HEK293 (cell line): Measurements from ENCODE around the gene RSRC1.

Source experiments
- TCF7L2 ChIP-seq: IDR thresholded peaks from 2 replicates; pipeline ENCODE4 v1.6.1; 2011; ENCODE audit warnings: low read depth, mild to moderate bottlenecking, inconsistent platforms, low read length, moderate library complexity, borderline replicate concordance
- ZNF121 ChIP-seq: fragments of 450-650 bp; formaldehyde crosslinking; IDR thresholded peaks from 2 replicates; pipeline ENCODE4 v1.5.1; 2016; ENCODE audit warnings: missing biosample characterization, missing genetic modification characterization
- ZNF423 ChIP-seq: fragments of 450-650 bp; formaldehyde crosslinking; IDR thresholded peaks from 2 replicates; pipeline ENCODE4 v1.5.1; 2016; ENCODE audit warnings: missing biosample characterization, missing genetic modification characterization
- ZNF792 ChIP-seq: fragments of 450-650 bp; formaldehyde crosslinking; IDR thresholded peaks from 2 replicates; pipeline ENCODE4 v1.5.1; 2016; ENCODE audit warnings: missing biosample characterization, missing genetic modification characterization
- TF ChIP-seq, protein P1 (sequence below): fragments of 450-650 bp; formaldehyde crosslinking; IDR thresholded peaks from 2 replicates; pipeline ENCODE4 v1.5.1; 2016; ENCODE audit warnings: missing biosample characterization, missing genetic modification characterization
- TF ChIP-seq, protein P2 (sequence below): fragments of 450-650 bp; formaldehyde crosslinking; conservative IDR thresholded peaks from 2 replicates; pipeline ENCODE4 v1.5.1; 2016; ENCODE audit warnings: low read depth, missing biosample characterization, missing genetic modification characterization
- TF ChIP-seq, protein P3 (sequence below): fragments of 450-650 bp; formaldehyde crosslinking; IDR thresholded peaks from 2 replicates; pipeline ENCODE4 v1.5.1; 2016; ENCODE audit warnings: missing biosample characterization, missing genetic modification characterization

DNA sequence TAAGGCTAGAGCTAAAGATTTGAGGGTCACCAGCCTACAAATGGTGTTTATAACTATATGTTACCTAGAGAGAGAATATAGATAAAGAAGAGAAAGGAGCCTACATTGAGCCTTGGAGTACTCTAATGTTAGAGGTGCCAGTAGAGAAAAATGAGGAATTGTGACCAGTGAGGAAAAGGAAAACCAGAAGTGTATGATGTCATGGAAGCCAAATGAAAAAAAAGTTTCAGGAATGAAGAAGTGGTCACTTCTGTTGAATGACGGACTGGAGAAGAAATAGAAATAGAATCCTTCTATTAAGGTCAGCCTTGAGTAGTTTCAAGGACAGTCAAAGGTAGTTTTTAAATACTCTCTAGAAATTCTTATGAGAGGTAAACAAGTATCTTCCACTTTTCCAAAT, 409.9 kb downstream of the RSRC1 start:
- TF ChIP-seq, protein P1, sequence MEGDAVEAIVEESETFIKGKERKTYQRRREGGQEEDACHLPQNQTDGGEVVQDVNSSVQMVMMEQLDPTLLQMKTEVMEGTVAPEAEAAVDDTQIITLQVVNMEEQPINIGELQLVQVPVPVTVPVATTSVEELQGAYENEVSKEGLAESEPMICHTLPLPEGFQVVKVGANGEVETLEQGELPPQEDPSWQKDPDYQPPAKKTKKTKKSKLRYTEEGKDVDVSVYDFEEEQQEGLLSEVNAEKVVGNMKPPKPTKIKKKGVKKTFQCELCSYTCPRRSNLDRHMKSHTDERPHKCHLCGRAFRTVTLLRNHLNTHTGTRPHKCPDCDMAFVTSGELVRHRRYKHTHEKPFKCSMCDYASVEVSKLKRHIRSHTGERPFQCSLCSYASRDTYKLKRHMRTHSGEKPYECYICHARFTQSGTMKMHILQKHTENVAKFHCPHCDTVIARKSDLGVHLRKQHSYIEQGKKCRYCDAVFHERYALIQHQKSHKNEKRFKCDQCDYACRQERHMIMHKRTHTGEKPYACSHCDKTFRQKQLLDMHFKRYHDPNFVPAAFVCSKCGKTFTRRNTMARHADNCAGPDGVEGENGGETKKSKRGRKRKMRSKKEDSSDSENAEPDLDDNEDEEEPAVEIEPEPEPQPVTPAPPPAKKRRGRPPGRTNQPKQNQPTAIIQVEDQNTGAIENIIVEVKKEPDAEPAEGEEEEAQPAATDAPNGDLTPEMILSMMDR (tag by site-specific recombination): no peak
- TF ChIP-seq ZNF423 (tag by site-specific recombination): no peak
- TF ChIP-seq, protein P2, sequence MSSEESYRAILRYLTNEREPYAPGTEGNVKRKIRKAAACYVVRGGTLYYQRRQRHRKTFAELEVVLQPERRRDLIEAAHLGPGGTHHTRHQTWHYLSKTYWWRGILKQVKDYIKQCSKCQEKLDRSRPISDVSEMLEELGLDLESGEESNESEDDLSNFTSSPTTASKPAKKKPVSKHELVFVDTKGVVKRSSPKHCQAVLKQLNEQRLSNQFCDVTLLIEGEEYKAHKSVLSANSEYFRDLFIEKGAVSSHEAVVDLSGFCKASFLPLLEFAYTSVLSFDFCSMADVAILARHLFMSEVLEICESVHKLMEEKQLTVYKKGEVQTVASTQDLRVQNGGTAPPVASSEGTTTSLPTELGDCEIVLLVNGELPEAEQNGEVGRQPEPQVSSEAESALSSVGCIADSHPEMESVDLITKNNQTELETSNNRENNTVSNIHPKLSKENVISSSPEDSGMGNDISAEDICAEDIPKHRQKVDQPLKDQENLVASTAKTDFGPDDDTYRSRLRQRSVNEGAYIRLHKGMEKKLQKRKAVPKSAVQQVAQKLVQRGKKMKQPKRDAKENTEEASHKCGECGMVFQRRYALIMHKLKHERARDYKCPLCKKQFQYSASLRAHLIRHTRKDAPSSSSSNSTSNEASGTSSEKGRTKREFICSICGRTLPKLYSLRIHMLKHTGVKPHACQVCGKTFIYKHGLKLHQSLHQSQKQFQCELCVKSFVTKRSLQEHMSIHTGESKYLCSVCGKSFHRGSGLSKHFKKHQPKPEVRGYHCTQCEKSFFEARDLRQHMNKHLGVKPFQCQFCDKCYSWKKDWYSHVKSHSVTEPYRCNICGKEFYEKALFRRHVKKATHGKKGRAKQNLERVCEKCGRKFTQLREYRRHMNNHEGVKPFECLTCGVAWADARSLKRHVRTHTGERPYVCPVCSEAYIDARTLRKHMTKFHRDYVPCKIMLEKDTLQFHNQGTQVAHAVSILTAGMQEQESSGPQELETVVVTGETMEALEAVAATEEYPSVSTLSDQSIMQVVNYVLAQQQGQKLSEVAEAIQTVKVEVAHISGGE: no peak
- TF ChIP-seq ZNF792 (tag by site-specific recombination): no peak
- no peak for TF ChIP-seq TCF7L2
- TF ChIP-seq, protein P3, sequence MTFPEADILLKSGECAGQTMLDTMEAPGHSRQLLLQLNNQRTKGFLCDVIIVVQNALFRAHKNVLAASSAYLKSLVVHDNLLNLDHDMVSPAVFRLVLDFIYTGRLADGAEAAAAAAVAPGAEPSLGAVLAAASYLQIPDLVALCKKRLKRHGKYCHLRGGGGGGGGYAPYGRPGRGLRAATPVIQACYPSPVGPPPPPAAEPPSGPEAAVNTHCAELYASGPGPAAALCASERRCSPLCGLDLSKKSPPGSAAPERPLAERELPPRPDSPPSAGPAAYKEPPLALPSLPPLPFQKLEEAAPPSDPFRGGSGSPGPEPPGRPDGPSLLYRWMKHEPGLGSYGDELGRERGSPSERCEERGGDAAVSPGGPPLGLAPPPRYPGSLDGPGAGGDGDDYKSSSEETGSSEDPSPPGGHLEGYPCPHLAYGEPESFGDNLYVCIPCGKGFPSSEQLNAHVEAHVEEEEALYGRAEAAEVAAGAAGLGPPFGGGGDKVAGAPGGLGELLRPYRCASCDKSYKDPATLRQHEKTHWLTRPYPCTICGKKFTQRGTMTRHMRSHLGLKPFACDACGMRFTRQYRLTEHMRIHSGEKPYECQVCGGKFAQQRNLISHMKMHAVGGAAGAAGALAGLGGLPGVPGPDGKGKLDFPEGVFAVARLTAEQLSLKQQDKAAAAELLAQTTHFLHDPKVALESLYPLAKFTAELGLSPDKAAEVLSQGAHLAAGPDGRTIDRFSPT (tag by site-specific recombination): no peak
- no peak for TF ChIP-seq ZNF121 (tag by site-specific recombination)
